Astrocyte (in vitro differentiated cells and primary cell): ENCODE measurements around the gene FUT6. TPM values are rescaled to one million over a fixed set of nuclear protein-coding genes. Genes with fewer than 3 reads are reported as not detected.
"Not testable (repeated sequence)": the region's sequence is repeated elsewhere in the genome, so short reads cannot be mapped to it uniquely, and the experiment has no call there.

ENCODE experiments used
- DNase-seq: peaks from one replicate; pipeline ENCODE4 v3.0.0-alpha.2; 2010; ENCODE audit warnings: low read depth
- FAIRE-seq: peaks from 2 replicates; lab custom pipeline; 2011; peaks lifted over from hg19 to GRCh38; lab: Jason Lieb, UNC
- H2AFZ ChIP-seq: 2 replicates; pipeline ENCODE4 v1.6.0; 2012; ENCODE audit warnings: low read depth, low read length, inconsistent platforms
- H3K27ac ChIP-seq: 2 replicates; pipeline ENCODE4 v1.5.1; 2011; ENCODE audit warnings: low read depth, low read length, inconsistent platforms
- H3K27me3 ChIP-seq: 2 replicates; pipeline ENCODE4 v1.6.0; 2011; ENCODE audit warnings: low read length, inconsistent platforms; ENCODE audit not compliant: insufficient read depth
- H3K36me3 ChIP-seq: 2 replicates; pipeline ENCODE4 v1.5.1; 2011; ENCODE audit warnings: low read length, inconsistent platforms; ENCODE audit not compliant: insufficient read depth
- H3K4me1 ChIP-seq: 2 replicates; pipeline ENCODE4 v1.5.1; 2011; ENCODE audit warnings: low read length, inconsistent platforms; ENCODE audit not compliant: insufficient read depth
- H3K4me2 ChIP-seq: 2 replicates; pipeline ENCODE4 v1.6.0; 2012; ENCODE audit warnings: low read length, inconsistent platforms
- H3K4me3 ChIP-seq: 2 replicates; pipeline ENCODE4 v1.5.1; 2011; ENCODE audit warnings: low read depth, mild to moderate bottlenecking, low read length, inconsistent platforms; ENCODE audit not compliant: insufficient read depth
- H3K79me2 ChIP-seq: 2 replicates; pipeline ENCODE4 v1.6.0; 2012; ENCODE audit warnings: mild to moderate bottlenecking, low read length, inconsistent platforms; ENCODE audit not compliant: insufficient read depth
- H3K9ac ChIP-seq: 2 replicates; pipeline ENCODE4 v1.6.0; 2012; ENCODE audit warnings: mild to moderate bottlenecking, low read length, inconsistent platforms
- H3K9me3 ChIP-seq: 2 replicates; pipeline ENCODE4 v1.5.1; 2012; ENCODE audit warnings: low read depth, mild to moderate bottlenecking, low read length, inconsistent platforms; ENCODE audit not compliant: insufficient read depth
- H4K20me1 ChIP-seq: 2 replicates; pipeline ENCODE4 v1.6.0; 2012; ENCODE audit warnings: low read length, inconsistent platforms; ENCODE audit not compliant: insufficient read depth
- H3K27ac Mint-ChIP-seq: one replicate; pipeline ENCODE4 v1.8.0; 2021; ENCODE audit warnings: mild to moderate bottlenecking, mixed read lengths; ENCODE audit not compliant: unreplicated experiment
- H3K27me3 Mint-ChIP-seq: one replicate; pipeline ENCODE4 v1.8.0; 2021; ENCODE audit warnings: low read depth, mixed read lengths; ENCODE audit not compliant: unreplicated experiment
- H3K36me3 Mint-ChIP-seq: one replicate; pipeline ENCODE4 v1.8.0; 2021; ENCODE audit warnings: low read depth, mixed read lengths; ENCODE audit not compliant: unreplicated experiment
- H3K4me1 Mint-ChIP-seq: one replicate; pipeline ENCODE4 v1.8.0; 2021; ENCODE audit warnings: low read depth, mixed read lengths; ENCODE audit not compliant: unreplicated experiment
- H3K4me3 Mint-ChIP-seq: one replicate; pipeline ENCODE4 v1.8.0; 2021; ENCODE audit warnings: mild to moderate bottlenecking, moderate library complexity, mixed read lengths; ENCODE audit not compliant: unreplicated experiment
- H3K9me3 Mint-ChIP-seq: one replicate; pipeline ENCODE4 v1.8.0; 2021; ENCODE audit warnings: mild to moderate bottlenecking, mixed read lengths; ENCODE audit not compliant: unreplicated experiment
- EZH2 ChIP-seq: IDR thresholded peaks from 2 replicates; pipeline ENCODE4 v1.6.1; 2012; ENCODE audit warnings: mild to moderate bottlenecking, low read length, inconsistent platforms; ENCODE audit not compliant: insufficient read depth
- total RNA-seq: library from RNA; stranded (reverse); gene quantifications from 2 replicates; pipeline ENCODE4 v1.2.1, GENCODE V29; 2021
- TF ChIP-seq, protein P1 (sequence below): IDR thresholded peaks from 2 replicates; pipeline ENCODE4 v1.5.1; 2011; ENCODE audit warnings: low read depth, mild to moderate bottlenecking, inconsistent platforms, low read length, moderate library complexity; ENCODE audit not compliant: insufficient read depth

The FUT6 gene
- total RNA-seq, 1 donor from 2014 or later: 0.09 TPM

- no peak for FAIRE-seq
Observed at GRCh38 chr19:5782945-5783919, 56.3 kb downstream of the FUT6 start.

DNA sequence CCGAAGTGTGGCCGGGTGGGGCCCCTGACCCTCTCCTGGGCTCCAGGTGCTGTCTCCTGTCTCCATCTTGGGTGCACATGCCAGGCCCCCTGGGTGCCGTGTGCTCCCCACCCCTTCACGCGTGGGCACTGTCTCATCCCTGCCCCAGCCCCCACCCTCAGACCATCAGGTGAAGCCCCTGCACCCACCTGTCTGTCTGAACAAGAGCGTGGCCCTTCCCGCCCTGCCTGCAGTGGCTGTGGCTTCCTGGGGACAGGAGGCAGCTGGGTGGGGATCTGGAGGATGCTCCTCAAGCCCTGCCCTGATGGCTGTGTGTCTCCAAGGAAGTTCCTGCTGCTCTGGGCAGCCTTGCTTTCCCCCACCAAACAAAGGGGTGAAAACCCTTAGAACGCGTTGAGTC is 57.2 kb downstream of the FUT6 start:
- H3K4me1 Mint-ChIP-seq: no peaks in the 10 kb centered on the region
- no peaks in the 10 kb centered on the region for H3K27me3 Mint-ChIP-seq
- Histone ChIP-seq H3K9ac (no peak overlapping the region), H3K27me3 (no peaks in the 10 kb centered on the region), H4K20me1 (no peaks in the 10 kb centered on the region), H2AFZ (no peak overlapping the region), H3K36me3 (no peaks in the 10 kb centered on the region), H3K4me1 (no peaks in the 10 kb centered on the region), H3K4me3 (no peak overlapping the region), H3K4me2 (no peak overlapping the region), H3K9me3 (no peaks in the 10 kb centered on the region), H3K79me2 (no peaks in the 10 kb centered on the region), H3K27ac (no peak overlapping the region)
- no peak for DNase-seq
- no peak overlapping the region for H3K4me3 Mint-ChIP-seq
- no peak for TF ChIP-seq EZH2
- TF ChIP-seq, protein P1, sequence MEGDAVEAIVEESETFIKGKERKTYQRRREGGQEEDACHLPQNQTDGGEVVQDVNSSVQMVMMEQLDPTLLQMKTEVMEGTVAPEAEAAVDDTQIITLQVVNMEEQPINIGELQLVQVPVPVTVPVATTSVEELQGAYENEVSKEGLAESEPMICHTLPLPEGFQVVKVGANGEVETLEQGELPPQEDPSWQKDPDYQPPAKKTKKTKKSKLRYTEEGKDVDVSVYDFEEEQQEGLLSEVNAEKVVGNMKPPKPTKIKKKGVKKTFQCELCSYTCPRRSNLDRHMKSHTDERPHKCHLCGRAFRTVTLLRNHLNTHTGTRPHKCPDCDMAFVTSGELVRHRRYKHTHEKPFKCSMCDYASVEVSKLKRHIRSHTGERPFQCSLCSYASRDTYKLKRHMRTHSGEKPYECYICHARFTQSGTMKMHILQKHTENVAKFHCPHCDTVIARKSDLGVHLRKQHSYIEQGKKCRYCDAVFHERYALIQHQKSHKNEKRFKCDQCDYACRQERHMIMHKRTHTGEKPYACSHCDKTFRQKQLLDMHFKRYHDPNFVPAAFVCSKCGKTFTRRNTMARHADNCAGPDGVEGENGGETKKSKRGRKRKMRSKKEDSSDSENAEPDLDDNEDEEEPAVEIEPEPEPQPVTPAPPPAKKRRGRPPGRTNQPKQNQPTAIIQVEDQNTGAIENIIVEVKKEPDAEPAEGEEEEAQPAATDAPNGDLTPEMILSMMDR: no peak
- H3K36me3 Mint-ChIP-seq: peaks cover 2% of the 10 kb centered on the region
- no peaks in the 10 kb centered on the region for H3K9me3 Mint-ChIP-seq
- no peak overlapping the region for H3K27ac Mint-ChIP-seq
- FAIRE-seq: no peak

More at GRCh38 chr19:5782945-5783919, 56.3 kb downstream of the FUT6 start:
- TF ChIP-seq, protein P1: no peak
- no peak for TF ChIP-seq EZH2
- H3K4me3 ChIP-seq: no peak overlapping the region
- no peaks in the 10 kb centered on the region for H3K36me3 ChIP-seq
- Mint-ChIP-seq H3K27me3 (no peaks in the 10 kb centered on the region), H3K27ac (no peak overlapping the region), H3K9me3 (no peaks in the 10 kb centered on the region), H3K4me3 (no peak overlapping the region), H3K36me3 (peaks cover 2% of the 10 kb centered on the region), H3K4me1 (no peaks in the 10 kb centered on the region)
- DNase-seq: no peak
- no peaks in the 10 kb centered on the region for H3K27me3 ChIP-seq
- H3K4me1 ChIP-seq: no peaks in the 10 kb centered on the region
- H4K20me1 ChIP-seq: no peaks in the 10 kb centered on the region
- H3K9me3 ChIP-seq: no peaks in the 10 kb centered on the region
- H3K27ac ChIP-seq: no peak overlapping the region
- H3K79me2 ChIP-seq: no peaks in the 10 kb centered on the region
- no peak overlapping the region for H3K9ac ChIP-seq
- H2AFZ ChIP-seq: no peak overlapping the region
- no peak overlapping the region for H3K4me2 ChIP-seq

DNA sequence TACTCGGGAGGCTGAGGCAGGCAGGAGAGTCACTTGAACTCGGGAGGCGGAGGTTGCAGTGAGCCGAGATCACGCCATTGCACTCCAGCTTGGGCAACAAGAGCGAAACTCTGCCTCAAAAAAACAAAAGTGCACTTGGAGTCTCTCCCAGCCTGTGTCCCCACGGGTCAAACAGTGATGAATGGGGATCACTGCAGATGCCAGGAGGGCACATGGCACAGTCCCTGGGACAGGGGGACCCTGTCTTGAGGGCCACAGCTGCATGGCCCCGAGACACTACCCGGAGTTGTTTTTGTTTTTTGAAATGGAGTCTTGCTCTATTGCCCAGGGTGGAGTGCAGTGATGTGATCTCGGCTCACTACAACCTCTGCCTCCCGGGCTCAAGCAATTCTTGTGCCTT is 58.6 kb downstream of the FUT6 start:
- H3K9ac ChIP-seq, H3K27ac ChIP-seq, H3K27ac Mint-ChIP-seq, H4K20me1 ChIP-seq, H3K79me2 ChIP-seq, H3K4me1 ChIP-seq, DNase-seq, H3K27me3 Mint-ChIP-seq, H3K36me3 Mint-ChIP-seq, H3K4me2 ChIP-seq, H3K9me3 Mint-ChIP-seq, H2AFZ ChIP-seq, H3K4me3 Mint-ChIP-seq, H3K36me3 ChIP-seq, H3K9me3 ChIP-seq, H3K27me3 ChIP-seq, H3K4me3 ChIP-seq, FAIRE-seq, H3K4me1 Mint-ChIP-seq: not testable (repeated sequence)

Other genes with a start within 250 kb of the FUT6 start
- 50.6 and 51.9 TPM in 2 replicates for gene SAFB2, start 216.9 kb downstream of the FUT6 start, total RNA-seq
- 60.4 and 65.1 TPM in 2 replicates for gene SAFB, start 216.6 kb downstream of the FUT6 start, total RNA-seq
- 48.0 and 49.3 TPM in 2 replicates for gene MICOS13, start 159.2 kb downstream of the FUT6 start, total RNA-seq
- gene HSD11B1L, start 158.7 kb downstream of the FUT6 start, total RNA-seq: 8.4 and 9.8 TPM in 2 replicates
- 894 and 943 TPM in 2 replicates for gene RPL36, start 149.4 kb downstream of the FUT6 start, total RNA-seq
- 77.8 and 85.2 TPM in 2 replicates for gene LONP1, start 119.6 kb downstream of the FUT6 start, total RNA-seq
- gene CATSPERD, start 119.1 kb downstream of the FUT6 start, total RNA-seq: not detected in 2 replicates
- 2.0 and 2.4 TPM in 2 replicates for gene PRR22, start 55.0 kb downstream of the FUT6 start, total RNA-seq
- gene DUS3L, start 48.5 kb downstream of the FUT6 start, total RNA-seq: 18.4 and 19.7 TPM in 2 replicates
- gene NRTN, start 34.6 kb downstream of the FUT6 start, total RNA-seq: 0.62 and 0.66 TPM in 2 replicates
- 0.14 and 0.84 TPM in 2 replicates for gene FUT3, start 11.7 kb upstream of the FUT6 start, total RNA-seq
- gene FUT5, start 30.8 kb upstream of the FUT6 start, total RNA-seq: 0.30 and 0.41 TPM in 2 replicates
- 286 and 305 TPM in 2 replicates for gene NDUFA11, start 64.1 kb upstream of the FUT6 start, total RNA-seq
- 3.9 and 4.2 TPM in 2 replicates for gene VMAC, start 65.2 kb upstream of the FUT6 start, total RNA-seq
- 6.2 and 7.2 TPM in 2 replicates for gene CAPS, start 74.6 kb upstream of the FUT6 start, total RNA-seq
- 61.3 and 70.5 TPM in 2 replicates for gene RANBP3, start 138.4 kb upstream of the FUT6 start, total RNA-seq